ENCODE data around the gene BST1. TPM values are rescaled to one million over a fixed set of nuclear protein-coding genes. Genes with fewer than 3 reads are reported as not detected.

BST1 gene
- total and polyA plus RNA-seq, 5 donors: 6.3 to 10.9 (median 9.4) TPM

DNA sequence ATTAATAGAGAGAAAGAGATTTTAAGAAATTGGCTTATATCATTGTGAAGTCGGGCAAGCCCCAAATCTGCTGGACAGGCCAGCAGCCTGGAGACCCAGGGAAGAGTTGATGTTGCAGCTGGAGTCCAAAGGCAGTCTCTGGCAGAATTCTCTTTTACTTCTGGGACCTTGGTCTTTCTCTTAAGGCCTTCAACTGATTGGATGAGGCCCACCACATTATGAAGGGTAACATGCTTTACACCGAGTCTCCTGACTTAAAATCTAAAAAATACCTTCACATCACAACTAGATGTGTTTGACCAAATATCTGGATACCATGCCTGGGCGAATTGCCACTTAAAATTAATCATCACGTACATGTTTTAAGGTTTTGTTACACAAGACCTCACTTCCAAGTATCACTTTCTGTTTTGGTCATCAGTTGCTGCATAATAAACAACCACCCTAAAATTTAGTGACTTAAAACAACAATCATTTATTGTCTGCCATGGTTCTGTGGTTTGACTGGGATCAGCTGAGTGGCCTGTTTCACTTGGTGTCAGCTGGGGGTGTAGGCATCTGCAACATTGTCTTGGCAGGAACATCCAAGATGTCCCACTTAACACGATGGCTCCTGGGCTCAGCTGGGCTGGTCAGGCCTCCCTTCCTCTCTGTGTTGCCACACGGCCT lies 78.7 kb downstream of the BST1 start:
- ATAC-seq (no peak), DNase-seq (no peak)
- Histone ChIP-seq H3K4me3 (ENCODE audit: low read length) (no peak overlapping the region), H3K27ac (ENCODE audit: low read length) (no peak overlapping the region), H3K27me3 (ENCODE audit: control insufficient read depth, insufficient read depth) (no peaks in the 10 kb centered on the region), H3K4me1 (ENCODE audit: control insufficient read depth, insufficient read depth, low read length) (no peaks in the 10 kb centered on the region), H3K9me3 (ENCODE audit: control insufficient read depth, low read length) (no peaks in the 10 kb centered on the region)
- 79% methylated on average over 6 of the region's 6 CpGs for WGBS
- intact Hi-C loops (cut with DNase I): no loop called here

Other genes starting within 250 kb of the BST1 start
- gene CC2D2A, start 233.2 kb upstream of the BST1 start, total RNA-seq: 10 to 100 TPM in 3 of 4 donors, 1 to 10 TPM in 1; 8.2 to 13.6 (median 13.3) TPM
- 13.0 TPM for gene CC2D2A, start 233.2 kb upstream of the BST1 start, polyA plus RNA-seq
- 10 to 100 TPM; 80.8 to 90.1 (median 88.3) TPM for gene FBXL5, start 47.7 kb upstream of the BST1 start, total RNA-seq
- gene FBXL5, start 47.7 kb upstream of the BST1 start, polyA plus RNA-seq: 52.8 TPM
- gene FAM200B, start 21.2 kb upstream of the BST1 start, total RNA-seq: 10 to 100 TPM; 32.6 to 40.9 (median 35.0) TPM
- gene FAM200B, start 21.2 kb upstream of the BST1 start, polyA plus RNA-seq: 60.3 TPM
- gene CD38, start 75.3 kb downstream of the BST1 start, total RNA-seq: 10 to 100 TPM in 1 of 4 donors, 1 to 10 TPM in 3; 3.2 to 10.3 (median 5.8) TPM
- 3.5 TPM for gene CD38, start 75.3 kb downstream of the BST1 start, polyA plus RNA-seq
- under 1 TPM in 1 of 4 donors, not detected in 3; 0.25 TPM for gene FGFBP1, start 235.7 kb downstream of the BST1 start, total RNA-seq
- gene FGFBP1, start 235.7 kb downstream of the BST1 start, polyA plus RNA-seq: not detected